ENCODE results near the gene LPIN2. TPM values are rescaled to one million over a fixed set of nuclear protein-coding genes. Genes with fewer than 3 reads are reported as not detected.
"Not testable (repeated sequence)": the region's sequence is repeated elsewhere in the genome, so short reads cannot be mapped to it uniquely, and the experiment has no call there.

The LPIN2 gene
- total RNA-seq, 1 donor from 2014 or later: 6.3 TPM

GRCh38 chr18:3032721-3033120 lies 19.8 kb upstream of the LPIN2 start:
- no peak for TF ChIP-seq CTCF (IDR thresholded peaks at IDR 0.05; ENCODE audit: insufficient read depth, low read length, severe bottlenecking)
- no peak for FAIRE-seq
- H3K36me3 ChIP-seq (ENCODE audit: control insufficient read depth, insufficient read depth, low read length): no peaks in the 10 kb centered on the region

GRCh38 chr18:3029215-3029952 lies 16.4 kb upstream of the LPIN2 start:
- FAIRE-seq: no peak
- no peak for DNase-seq (ENCODE audit: low read depth)
- Histone ChIP-seq H3K36me3 (ENCODE audit: control insufficient read depth, insufficient read depth, low read length) (no peaks in the 10 kb centered on the region), H3K4me3 (ENCODE audit: low read depth, low read length) (no peak overlapping the region), H3K27me3 (ENCODE audit: control insufficient read depth, insufficient read depth, low read length) (no peaks in the 10 kb centered on the region)
- no peak for TF ChIP-seq CTCF (IDR thresholded peaks at IDR 0.05; ENCODE audit: insufficient read depth, low read length, severe bottlenecking)

More at GRCh38 chr18:3032721-3033120, 19.8 kb upstream of the LPIN2 start:
- Histone ChIP-seq H3K27me3 (ENCODE audit: control insufficient read depth, insufficient read depth, low read length) (no peaks in the 10 kb centered on the region), H3K4me3 (ENCODE audit: low read depth, low read length) (no peak overlapping the region)
- DNase-seq (ENCODE audit: low read depth): no peak

GRCh38 chr18:3028115-3028514 lies 15.2 kb upstream of the LPIN2 start:
- not testable (repeated sequence) for H3K36me3 ChIP-seq (ENCODE audit: control insufficient read depth, insufficient read depth, low read length)

GRCh38 chr18:3027370-3027891 lies 14.5 kb upstream of the LPIN2 start:
- no peaks in the 10 kb centered on the region for H3K36me3 ChIP-seq (ENCODE audit: control insufficient read depth, insufficient read depth, low read length)
- no peak for TF ChIP-seq CTCF (IDR thresholded peaks at IDR 0.05; ENCODE audit: insufficient read depth, low read length, severe bottlenecking)
- no peaks in the 10 kb centered on the region for H3K27me3 ChIP-seq (ENCODE audit: control insufficient read depth, insufficient read depth, low read length)
- no peak for FAIRE-seq
- DNase-seq (ENCODE audit: low read depth): no peak
- no peak overlapping the region for H3K4me3 ChIP-seq (ENCODE audit: low read depth, low read length)

More at GRCh38 chr18:3028115-3028514, 15.2 kb upstream of the LPIN2 start:
- DNase-seq (ENCODE audit: low read depth); H3K4me3 ChIP-seq (ENCODE audit: low read depth, low read length); H3K27me3 ChIP-seq (ENCODE audit: control insufficient read depth, insufficient read depth, low read length); FAIRE-seq: not testable (repeated sequence)

- no peak overlapping the region for H3K4me3 ChIP-seq (ENCODE audit: low read depth, low read length)
- H3K27me3 ChIP-seq (ENCODE audit: control insufficient read depth, insufficient read depth, low read length): no peaks in the 10 kb centered on the region
- no peak for FAIRE-seq
- TF ChIP-seq CTCF (IDR thresholded peaks at IDR 0.05; ENCODE audit: insufficient read depth, low read length, severe bottlenecking): no peak
- no peak for DNase-seq (ENCODE audit: low read depth)
- no peaks in the 10 kb centered on the region for H3K36me3 ChIP-seq (ENCODE audit: control insufficient read depth, insufficient read depth, low read length)
These were observed 12.6 kb upstream of the LPIN2 start for GRCh38 chr18:3025544-3025943.

- H3K4me3 ChIP-seq (ENCODE audit: low read depth, low read length); DNase-seq (ENCODE audit: low read depth); H3K36me3 ChIP-seq (ENCODE audit: control insufficient read depth, insufficient read depth, low read length); FAIRE-seq; H3K27me3 ChIP-seq (ENCODE audit: control insufficient read depth, insufficient read depth, low read length): not testable (repeated sequence)
These were observed 10.7 kb upstream of the LPIN2 start for GRCh38 chr18:3023603-3024002.
